K562 (cell line): ENCODE measurements around the gene CEP128. TPM values are rescaled to one million over a fixed set of nuclear protein-coding genes. Genes with fewer than 3 reads are reported as not detected.

ENCODE experiments used
- ARID3B ChIP-seq: fragments of 250-450 bp; sonication (Bioruptor Pico); IDR thresholded peaks from 2 replicates; pipeline ENCODE4 v1.4.0; 2020; ENCODE audit warnings: borderline replicate concordance
- CTCF ChIP-seq, 3 experiments: IDR thresholded peaks in 2 of 3; conservative IDR thresholded peaks in 1 of 3; 2 replicates each; pipeline ENCODE4 v1.5.1; 2011 to 2012; ENCODE audit warnings: low read length in 3 of 3, mild to moderate bottlenecking in 3 of 3, control low read depth in 2 of 3, improper control_type of control experiment in 1 of 3, inconsistent platforms in 1 of 3, low read depth in 1 of 3, mixed read lengths in 1 of 3, moderate library complexity in 1 of 3; ENCODE audit not compliant: insufficient read depth in 2 of 3
- CXXC5 ChIP-seq: fragments of 250-450 bp; sonication (Bioruptor Pico); IDR thresholded peaks from 2 replicates; pipeline ENCODE4 v1.8.0; 2022; ENCODE audit warnings: inconsistent platforms, mild to moderate bottlenecking, moderate library complexity
- E2F4 ChIP-seq: sonication (generic); formaldehyde crosslinking; IDR thresholded peaks from 2 replicates; pipeline ENCODE4 v1.8.0; 2022; ENCODE audit warnings: mild to moderate bottlenecking, low read depth, missing genetic modification reagents
- EGR1 ChIP-seq: fragments of 450-650 bp; conservative IDR thresholded peaks from 2 replicates; pipeline ENCODE4 v1.6.1; 2017; ENCODE audit warnings: mild to moderate bottlenecking
- ELF2 ChIP-seq: fragments of 250-450 bp; sonication (Bioruptor Pico); IDR thresholded peaks from 2 replicates; pipeline ENCODE4 v1.5.0; 2021; ENCODE audit warnings: mild to moderate bottlenecking
- FUS ChIP-seq: fragments of 200-400 bp; formaldehyde crosslinking; optimal IDR thresholded peaks from 2 replicates; pipeline ENCODE3; 2017; ENCODE audit warnings: low read depth, low read length
- GABPB2 ChIP-seq: fragments of 250-450 bp; sonication (Bioruptor Pico); conservative IDR thresholded peaks from 2 replicates; pipeline ENCODE4 v1.5.1; 2021; ENCODE audit warnings: mild to moderate bottlenecking
- IRF2 ChIP-seq: sonication (generic); formaldehyde crosslinking; IDR thresholded peaks from 2 replicates; pipeline ENCODE4 v1.8.1; 2022; ENCODE audit warnings: mild to moderate bottlenecking, missing genetic modification reagents
- MAFF ChIP-seq: IDR thresholded peaks from 2 replicates; pipeline ENCODE4 v1.6.1; 2012; ENCODE audit warnings: low read length, improper control_type of control experiment
- MAZ ChIP-seq, 2 experiments: fragments of 450-650 bp in 1 of 2; sonication (generic) in 1 of 2; formaldehyde crosslinking; IDR thresholded peaks in 1 of 2; conservative IDR thresholded peaks in 1 of 2; 2 replicates each; pipeline versions ENCODE4 v1.4.0 to v1.5.0; 2020; ENCODE audit warnings: mild to moderate bottlenecking in 1 of 2, missing genetic modification reagents in 1 of 2
- MCM5 ChIP-seq: fragments of 450-650 bp; IDR thresholded peaks from 2 replicates; pipeline ENCODE4 v1.6.1; 2016; ENCODE audit warnings: low read depth
- NCOR1 ChIP-seq: fragments of 450-650 bp; IDR thresholded peaks from 2 replicates; pipeline ENCODE4 v1.6.1; 2016; ENCODE audit warnings: mild to moderate bottlenecking, moderate library complexity
- POU5F1 ChIP-seq: fragments of 150-350 bp; IDR thresholded peaks from 2 replicates; pipeline ENCODE4 v1.6.1; 2014; ENCODE audit warnings: borderline replicate concordance, low read length, low read depth, mild to moderate bottlenecking; ENCODE audit not compliant: partially characterized antibody
- RFX1 ChIP-seq: fragments of 450-650 bp; IDR thresholded peaks from 2 replicates; pipeline ENCODE4 v1.6.1; 2016; ENCODE audit warnings: mild to moderate bottlenecking, moderate library complexity
- SAFB2 ChIP-seq: fragments of 200-400 bp; formaldehyde crosslinking; IDR thresholded peaks from 2 replicates; pipeline ENCODE4 v1.6.1; 2018; ENCODE audit warnings: borderline replicate concordance, low read length, low read depth, moderate library complexity; ENCODE audit not compliant: severe bottlenecking
- SUPT5H ChIP-seq: fragments of 450-650 bp; IDR thresholded peaks from 2 replicates; pipeline ENCODE4 v1.6.1; 2016
- TBL1XR1 ChIP-seq, 2 experiments: IDR thresholded peaks; 2 replicates each; pipeline ENCODE4 v1.6.1; 2012; ENCODE audit warnings: improper control_type of control experiment in 2 of 2, low read length in 2 of 2, mild to moderate bottlenecking in 1 of 2
- VEZF1 ChIP-seq: fragments of 200-800 bp; sonication (Bioruptor generic); IDR thresholded peaks from 2 replicates; pipeline ENCODE4 v1.6.1; 2017; ENCODE audit warnings: missing genetic modification characterization, missing compliant biosample characterization
- ZNF239 ChIP-seq: fragments of 250-450 bp; sonication (Bioruptor Pico); IDR thresholded peaks from 2 replicates; pipeline ENCODE4 v1.4.0; 2020; ENCODE audit warnings: mild to moderate bottlenecking
- ZNF316 ChIP-seq: fragments of 450-650 bp; IDR thresholded peaks from 2 replicates; pipeline ENCODE4 v1.6.1; 2016
- polyA plus RNA-seq, 8 experiments: library from polyadenylated mRNA; depleted of rRNA in 4 of 8; stranded (reverse) in 5 of 8; unstranded in 3 of 8; fragments of >200 nt; fragmentation: Nextera tagmentation in 2 of 8; fragmentation: Illumina TruSeq in 1 of 8; extraction: Ambion mirVana in 2 of 8; extraction: Trizol in 1 of 8; gene quantifications; 2 replicates each; pipeline versions ENCODE4 v1.2.1 to v1.2.3, GENCODE V29; 2011 to 2014; ENCODE audit warnings: inconsistent platforms in 1 of 8, missing spikeins in 1 of 8
- total RNA-seq, 7 experiments: library from RNA; depleted of rRNA in 6 of 7; stranded (reverse); fragments of >200 nt in 6 of 7; fragmentation: Illumina TruSeq in 2 of 7; extraction: Trizol in 2 of 7; gene quantifications; 2 replicates each; pipeline versions ENCODE4 v1.2.1 to v1.2.3, GENCODE V29; 2011 to 2021; ENCODE audit warnings: low replicate concordance in 1 of 7
- TF ChIP-seq, protein P1 (sequence below): sonication (generic); formaldehyde crosslinking; IDR thresholded peaks from 2 replicates; pipeline ENCODE4 v1.8.0; 2022; ENCODE audit warnings: mild to moderate bottlenecking, missing genetic modification reagents

Gene CEP128
- total and polyA plus RNA-seq, 9 of the 15 experiments (the other 6 are each of a cell fraction or from before 2014, with no cell fraction given) = 2.3 to 9.2 (median 4.6) TPM

DNA sequence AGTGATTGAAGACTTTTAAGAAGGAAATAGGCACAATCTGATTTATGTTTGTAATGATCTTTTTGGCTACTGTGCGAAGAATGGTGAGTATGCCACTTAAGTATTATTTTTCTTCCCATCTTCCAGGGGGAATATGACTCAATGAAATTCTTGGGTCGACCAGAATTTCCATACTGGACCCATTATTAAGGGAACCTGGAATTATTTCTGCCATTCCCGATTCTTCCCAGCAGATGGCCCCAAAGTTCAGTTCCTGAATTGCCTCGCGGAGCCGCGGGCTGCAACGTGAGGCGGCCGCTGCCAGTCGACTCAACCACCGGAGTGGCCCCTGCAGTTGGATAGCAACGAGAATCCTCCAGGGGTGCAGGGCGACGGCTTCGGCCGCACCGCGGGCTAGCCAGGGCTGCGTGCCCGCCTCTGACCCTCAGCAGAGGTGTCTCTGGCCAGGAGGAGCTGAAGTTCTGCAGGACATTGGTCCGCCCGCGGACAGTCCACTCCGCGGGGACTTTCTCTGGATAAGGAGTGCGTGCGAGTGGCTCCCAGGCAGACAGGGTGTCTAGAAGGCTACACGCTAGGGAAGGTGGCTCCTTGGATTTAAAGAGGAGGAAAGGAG, 13.3 kb upstream of the CEP128 start (continued):
- TF ChIP-seq E2F4 (CRISPR knock-in tag) (no peak), NCOR1 (no peak), VEZF1 (CRISPR knock-in tag) (0 out of 2 replicates have a peak, but pooled peaks have one; percentile 13), CTCF (IDR thresholded peaks at IDR 0.05 in 2 of 3, conservative IDR thresholded peaks at IDR 0.05 in 1 of 3; ENCODE audit: insufficient read depth in 2 of 3, low read depth in 1 of 3, low read length in 3 of 3) (peak; percentile 75 to 76 (median 75)), IRF2 (CRISPR knock-in tag) (no peak), POU5F1 (no peak), ARID3B (CRISPR knock-in tag) (no peak), EGR1 (no peak), ZNF316 (no peak), GABPB2 (CRISPR knock-in tag) (no peak), ZNF239 (CRISPR knock-in tag) (no peak), MAFF (no peak), SUPT5H (no peak), ELF2 (no peak), FUS (no peak), MCM5 (no peak), RFX1 (no peak), CXXC5 (peak; percentile 54; the same call in 1 of the 2 replicates), SAFB2 (no peak), TBL1XR1 (IDR thresholded peaks at IDR 0.05; ENCODE audit: low read length in 2 of 2) (no peak), MAZ (CRISPR knock-in tag; conservative IDR thresholded peaks at IDR 0.05 in 1 of 2, IDR thresholded peaks at IDR 0.05 in 1 of 2) (peak in 1 of 2 experiments; percentile 44; a peak in 1 of 4 replicates)
- TF ChIP-seq, protein P1, sequence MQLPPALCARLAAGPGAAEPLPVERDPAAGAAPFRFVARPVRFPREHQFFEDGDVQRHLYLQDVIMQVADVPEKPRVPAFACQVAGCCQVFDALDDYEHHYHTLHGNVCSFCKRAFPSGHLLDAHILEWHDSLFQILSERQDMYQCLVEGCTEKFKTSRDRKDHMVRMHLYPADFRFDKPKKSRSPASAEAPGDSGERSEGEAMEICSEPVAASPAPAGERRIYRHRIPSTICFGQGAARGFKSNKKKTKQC (CRISPR knock-in tag) = no peak
